HG02571 (cell line): ENCODE measurements around the gene ETV6.

Source experiments
- ATAC-seq: cut with Tn5 transposase; IDR thresholded peaks from one replicate; pipeline ENCODE4 v1.9.1; 2021; ENCODE audit warnings: mild to moderate bottlenecking, moderate library complexity; ENCODE audit not compliant: unreplicated experiment

ETV6 gene

DNA sequence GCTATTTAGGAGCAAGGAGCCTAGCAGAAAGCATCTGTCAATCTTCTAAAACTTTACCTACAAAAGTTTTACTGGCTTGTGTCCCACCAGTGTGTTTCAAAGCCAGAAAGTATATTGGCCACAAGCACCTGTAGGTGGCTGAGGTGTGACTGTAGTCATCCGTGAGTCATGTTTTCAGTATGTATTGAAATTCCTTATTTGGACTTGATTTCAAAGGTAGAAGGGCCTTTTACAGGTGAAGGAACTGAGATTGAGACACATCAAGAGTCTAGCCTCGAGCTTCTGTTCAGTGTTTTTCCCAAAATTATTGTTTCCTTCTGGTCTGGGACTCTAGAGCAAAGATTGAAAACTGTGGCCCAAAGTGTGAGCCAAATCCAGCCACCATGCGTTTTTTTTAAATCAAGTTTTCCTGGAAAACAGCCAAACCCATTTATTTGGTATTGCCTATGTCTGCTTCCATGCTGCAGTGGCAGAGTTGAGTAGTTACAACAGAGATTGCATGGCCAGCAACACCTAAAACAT, 226.0 kb downstream of the ETV6 start:
- ATAC-seq, result no peak

DNA sequence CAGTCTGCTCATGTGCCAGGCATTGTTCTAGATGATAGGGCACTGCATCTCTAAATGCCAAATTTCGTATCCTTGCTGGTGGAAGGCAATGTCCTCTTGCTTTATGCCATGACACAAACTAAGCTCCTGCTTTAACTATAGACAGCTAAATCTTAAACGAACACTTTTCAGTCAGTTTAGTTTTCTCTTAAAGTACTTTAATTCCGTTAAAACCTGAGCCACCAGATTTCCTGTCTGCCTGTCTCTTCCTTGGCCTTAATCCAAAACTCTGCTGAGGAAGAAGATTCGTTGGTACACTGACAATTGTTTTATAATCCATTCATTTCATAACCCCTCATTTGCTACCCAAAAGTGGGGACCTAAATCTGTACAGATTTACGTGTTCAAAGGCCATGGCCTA, 226.8 kb downstream of the ETV6 start:
- no peak for ATAC-seq

DNA sequence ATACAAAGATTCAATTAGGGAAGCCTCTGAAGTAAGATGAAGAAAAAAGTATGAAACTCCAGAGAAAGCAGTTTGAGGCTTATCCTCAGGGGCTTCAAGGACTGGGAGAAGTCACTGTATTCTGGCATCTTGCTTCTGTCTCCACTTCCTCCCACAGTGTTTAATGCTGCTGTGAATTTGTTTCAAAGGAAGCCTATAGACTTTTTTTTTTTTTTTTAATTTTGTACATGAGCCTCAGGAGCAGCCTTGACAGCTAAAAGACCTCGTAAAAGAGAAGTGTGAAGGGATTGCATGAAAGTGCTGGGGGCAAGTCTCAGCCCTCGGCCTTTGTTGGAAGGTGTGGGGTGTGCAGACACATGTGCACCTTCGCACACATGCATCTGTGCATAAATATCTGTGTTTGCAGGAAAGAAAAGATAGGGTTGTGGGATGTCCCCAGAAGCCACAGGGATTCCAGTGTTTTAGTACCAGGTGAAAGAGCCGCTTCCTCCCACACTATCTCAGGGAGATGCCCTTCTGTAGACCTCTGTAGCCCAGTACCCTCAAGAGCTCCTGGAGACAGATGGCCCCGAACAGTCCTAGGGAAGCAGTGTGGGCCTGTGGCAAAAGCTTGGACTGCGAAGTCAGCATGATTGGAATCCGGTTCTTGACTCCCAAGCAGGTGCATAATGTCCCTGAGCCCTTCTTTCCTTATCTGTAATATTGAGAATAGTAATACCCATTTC, 227.8 kb downstream of the ETV6 start:
- ATAC-seq, result no peak

DNA sequence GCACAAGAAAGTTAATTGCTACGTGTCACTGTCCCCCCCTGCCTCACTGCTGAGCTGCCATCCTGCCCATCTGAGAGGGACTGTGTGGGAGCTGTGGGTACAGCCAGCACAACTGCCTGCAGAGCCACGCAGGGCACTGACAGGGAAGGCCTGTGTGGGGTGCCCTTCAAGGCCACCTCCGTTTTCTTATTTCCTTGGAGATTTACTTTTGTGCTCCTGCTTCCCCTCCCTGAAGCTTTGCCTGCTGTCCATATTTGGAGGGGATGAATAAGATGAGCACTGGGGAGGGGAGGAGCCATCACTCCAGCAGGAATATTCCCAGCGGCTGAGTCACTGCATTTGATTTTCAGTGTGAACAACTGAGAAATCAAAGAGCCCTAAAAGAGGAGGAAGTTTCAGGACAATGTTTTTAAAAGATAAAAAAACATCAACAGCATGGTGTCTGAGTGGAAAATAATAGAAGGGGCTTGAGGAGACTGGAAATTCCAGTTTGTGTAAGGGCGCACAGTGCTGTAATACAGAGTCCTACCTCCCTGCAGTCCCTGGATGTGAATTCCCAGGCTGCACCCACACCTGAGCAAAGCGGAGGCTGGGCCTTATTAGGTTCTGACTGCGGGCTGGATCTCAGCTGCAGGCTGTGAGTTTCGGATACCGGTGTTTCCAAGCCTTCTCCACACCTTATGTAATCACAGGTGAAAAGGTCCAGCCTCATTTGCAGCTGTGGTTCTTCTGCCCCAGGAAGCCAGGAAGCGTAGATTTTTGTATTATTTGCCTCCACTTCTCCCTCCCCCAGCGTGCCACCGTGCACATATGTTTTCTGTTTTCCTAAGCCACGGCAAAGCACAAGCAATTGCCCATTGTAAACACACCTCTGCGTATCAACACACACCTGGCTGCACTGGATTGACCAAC, 228.7 kb downstream of the ETV6 start:
- no peak for ATAC-seq

DNA sequence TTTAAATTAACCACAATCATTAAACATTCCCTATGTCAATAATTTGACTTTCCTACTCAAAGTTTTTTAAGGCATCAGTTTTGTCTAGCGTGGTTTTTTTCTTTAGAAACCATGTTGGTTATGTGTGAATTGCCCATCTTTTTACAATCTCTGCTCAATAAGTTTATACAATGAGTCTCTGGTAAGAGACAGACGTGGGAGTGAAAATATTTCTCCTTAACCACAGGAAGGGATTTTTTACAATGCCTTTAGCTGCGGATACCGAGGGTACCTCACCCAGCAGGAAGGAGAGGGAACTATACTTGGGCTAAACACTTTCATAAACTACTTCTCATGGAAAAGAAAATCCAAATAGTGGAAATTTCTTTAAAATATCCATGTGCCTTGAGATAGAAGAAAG, 229.8 kb downstream of the ETV6 start:
- ATAC-seq, result no peak

DNA sequence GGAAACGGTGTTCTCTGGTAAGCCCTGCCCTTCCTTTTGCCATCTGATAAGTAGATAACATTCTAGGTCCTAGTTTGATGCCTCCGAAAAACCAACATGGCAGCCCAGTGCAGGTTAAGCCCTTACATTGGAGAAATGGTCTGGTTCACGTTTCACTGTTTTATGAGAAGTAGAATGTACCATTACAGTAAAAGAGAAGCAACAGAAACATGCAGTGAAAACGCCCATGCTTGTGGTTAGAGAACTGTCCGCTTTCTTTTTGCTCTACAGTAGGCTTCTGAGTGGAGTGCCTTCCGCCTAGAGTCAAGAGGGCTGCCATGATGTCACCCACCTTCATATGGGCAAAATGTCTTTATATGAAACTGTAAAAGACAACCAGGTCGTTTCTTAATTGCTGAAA, 230.9 kb downstream of the ETV6 start:
- no peak for ATAC-seq

DNA sequence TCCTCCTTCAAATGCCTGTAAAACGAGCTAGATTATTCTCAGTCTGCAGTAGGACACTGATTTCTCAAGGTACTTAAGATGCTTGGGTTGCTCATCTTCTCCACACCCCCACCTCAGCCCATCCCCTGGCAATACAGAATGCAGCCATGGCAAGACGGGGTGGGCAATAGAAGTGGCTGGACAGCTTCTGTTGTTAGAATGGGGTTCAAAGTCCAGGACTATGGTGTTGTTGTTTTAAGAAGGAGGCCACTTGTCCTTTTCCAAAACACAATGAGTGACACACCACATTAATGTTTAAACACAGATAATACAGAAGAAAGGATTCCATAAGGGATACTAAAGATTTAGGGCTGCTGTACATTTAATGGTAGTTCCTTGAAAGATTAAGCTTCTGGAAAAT, 232.4 kb downstream of the ETV6 start:
- ATAC-seq, result no peak

DNA sequence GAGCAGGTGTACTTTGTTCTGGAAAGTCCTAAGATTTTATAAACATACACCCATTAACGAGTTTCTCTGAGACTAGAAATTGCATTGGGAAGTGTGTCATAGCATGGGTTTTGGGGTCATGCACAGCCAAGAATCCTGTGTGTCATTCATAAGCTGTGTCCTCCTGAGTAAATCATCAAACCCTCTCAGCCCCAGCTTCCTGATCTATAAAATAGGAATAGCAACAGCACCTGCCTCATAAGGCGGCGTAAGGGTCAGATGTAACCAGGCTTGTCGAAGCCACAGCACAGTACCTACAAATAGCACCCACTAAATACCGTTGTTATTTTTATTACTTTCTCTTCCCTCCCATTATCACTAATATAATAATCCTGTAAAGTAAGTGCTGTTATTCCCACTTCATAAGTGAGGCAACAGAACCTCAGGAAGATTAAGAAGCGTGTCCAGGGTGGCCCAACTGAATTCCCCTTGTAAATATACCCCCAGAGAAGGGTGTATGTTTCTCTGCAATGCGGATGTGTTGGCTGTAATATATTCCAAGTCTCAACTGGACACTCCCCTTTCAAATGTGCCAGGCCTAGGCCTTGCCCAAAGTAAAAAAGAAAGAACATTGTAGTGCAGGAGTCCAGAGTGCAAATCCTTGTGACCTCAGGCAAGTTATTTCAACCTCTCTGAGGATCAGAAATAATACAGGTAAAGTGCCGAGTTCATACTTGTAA, 233.0 kb downstream of the ETV6 start:
- ATAC-seq, result no peak

DNA sequence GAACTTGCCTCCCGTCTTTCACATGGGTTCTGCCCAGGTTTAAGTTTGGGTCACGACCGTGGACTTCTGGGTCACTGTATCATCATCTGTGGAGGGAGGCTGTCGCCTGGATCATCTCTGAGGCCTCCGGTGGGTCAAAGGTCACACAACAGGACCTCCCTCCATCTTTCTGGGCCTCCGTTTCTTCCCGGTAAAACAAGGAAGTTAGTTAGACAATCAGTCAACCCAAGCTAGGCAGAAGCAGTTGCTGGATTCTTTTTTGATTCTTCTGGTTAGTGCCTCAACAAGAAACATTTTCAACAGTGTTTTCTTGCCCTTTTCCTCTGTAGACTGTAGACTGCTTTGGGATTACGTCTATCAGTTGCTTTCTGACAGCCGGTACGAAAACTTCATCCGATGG, 234.6 kb downstream of the ETV6 start:
- no peak for ATAC-seq

DNA sequence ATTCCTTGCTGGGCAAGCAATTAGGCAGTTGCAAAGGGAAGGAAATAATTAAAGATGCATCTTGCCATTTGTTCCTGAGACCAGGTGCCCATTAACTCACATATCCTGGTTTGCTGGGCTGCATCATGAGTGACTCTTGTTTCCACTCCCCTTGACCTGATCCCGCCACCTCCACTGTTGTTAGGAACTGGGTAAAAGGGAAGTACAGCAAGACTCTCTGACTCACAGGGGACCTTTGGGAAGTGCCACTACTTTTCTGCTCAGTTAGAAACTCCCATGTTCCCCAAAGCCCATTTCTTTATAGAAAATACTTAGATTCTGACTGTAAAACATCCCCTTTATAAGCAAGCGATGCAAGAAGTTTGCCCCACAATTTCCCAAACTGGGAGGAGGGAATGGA, 235.2 kb downstream of the ETV6 start:
- no peak for ATAC-seq

DNA sequence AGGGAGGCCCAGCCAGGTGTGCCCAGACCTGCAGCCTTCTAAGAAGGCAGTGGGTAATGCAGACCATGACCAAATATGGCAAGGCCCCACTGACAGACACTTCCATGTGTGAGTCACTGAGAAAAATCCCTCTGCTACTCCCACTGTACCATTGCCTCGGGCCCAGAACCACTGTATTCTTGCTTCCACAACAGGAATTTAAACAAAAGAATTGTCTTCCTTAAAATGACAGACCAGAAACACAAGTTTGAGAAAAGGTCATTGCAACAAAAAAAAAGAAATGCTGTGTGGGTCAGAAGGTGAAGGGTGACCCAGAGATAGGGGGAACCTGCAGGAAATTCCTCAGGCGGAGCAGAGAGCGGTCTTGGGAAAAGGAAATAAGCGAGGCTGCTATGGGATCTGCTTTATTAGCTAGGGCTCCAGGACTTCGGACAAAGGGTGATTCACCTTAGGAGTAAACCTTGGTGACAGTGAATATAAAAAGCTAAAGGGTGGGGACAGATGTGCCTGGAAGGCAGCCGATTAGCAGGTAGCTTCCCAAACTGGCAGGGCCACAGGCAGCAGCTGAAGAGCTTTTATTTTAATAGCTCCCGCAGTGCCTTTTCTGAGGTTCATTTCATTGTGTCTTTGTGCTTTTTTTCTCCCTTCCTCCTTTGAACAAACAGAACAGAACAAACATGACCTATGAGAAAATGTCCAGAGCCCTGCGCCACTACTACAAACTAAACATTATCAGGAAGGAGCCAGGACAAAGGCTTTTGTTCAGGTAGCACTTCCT, 236.0 kb downstream of the ETV6 start:
- ATAC-seq, result no peak

DNA sequence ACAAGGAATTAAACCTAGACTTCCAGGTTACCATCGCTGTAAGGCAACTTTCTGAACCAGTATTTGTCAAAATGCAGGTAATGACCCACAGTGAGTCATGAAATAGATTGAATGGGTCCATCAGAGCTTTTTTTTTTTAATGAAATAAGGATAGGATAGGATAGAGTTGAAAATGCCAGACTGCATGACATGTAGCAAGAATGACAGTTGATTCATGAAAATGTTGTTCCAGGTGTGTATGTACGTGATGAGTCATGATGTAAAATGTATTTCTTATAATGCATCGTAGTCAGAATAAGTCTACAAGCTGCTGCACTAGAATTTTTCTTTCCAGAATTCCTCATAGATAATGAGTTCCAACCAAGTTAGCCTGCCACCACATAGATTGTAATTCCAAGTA, 236.9 kb downstream of the ETV6 start:
- no peak for ATAC-seq

DNA sequence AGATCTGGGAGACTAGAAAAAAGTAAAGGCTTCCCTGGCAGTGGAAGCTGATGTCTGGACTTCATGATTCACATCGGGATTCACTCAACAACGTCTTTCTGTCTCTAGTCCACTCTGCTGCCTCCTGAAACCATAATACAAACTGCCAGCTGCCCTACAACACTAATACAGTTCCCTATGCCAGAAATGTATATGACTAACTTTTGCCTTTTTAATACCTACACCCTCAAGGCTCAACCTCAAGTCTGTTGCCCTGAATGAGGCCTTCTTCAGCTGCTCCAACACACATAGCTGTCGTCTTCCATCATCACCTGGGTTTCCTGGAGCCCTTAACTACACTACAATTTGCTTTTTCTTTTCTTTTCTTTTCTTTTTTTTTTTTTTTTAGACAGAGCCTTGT, 238.6 kb downstream of the ETV6 start:
- ATAC-seq, result no peak

DNA sequence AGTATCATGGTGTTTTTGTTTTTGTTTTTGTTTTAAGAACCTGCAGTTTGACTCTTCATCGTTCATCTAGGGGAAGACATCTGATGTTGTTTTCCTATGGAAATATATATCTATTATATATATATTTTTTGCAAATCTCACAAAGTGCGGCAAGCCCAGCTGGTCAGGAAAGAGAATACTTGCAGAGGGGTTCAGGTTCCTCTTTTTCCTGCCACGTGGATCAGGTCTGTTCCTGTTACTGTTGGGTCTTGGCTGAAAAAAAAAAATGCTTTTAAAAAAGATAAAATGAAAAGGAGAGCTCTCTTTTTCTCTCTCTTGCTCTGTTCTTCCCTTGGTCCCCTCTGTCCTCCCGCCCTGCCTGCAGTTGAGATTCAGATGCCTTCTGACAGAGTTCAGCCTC, 241.9 kb downstream of the ETV6 start:
- ATAC-seq, result no peak

DNA sequence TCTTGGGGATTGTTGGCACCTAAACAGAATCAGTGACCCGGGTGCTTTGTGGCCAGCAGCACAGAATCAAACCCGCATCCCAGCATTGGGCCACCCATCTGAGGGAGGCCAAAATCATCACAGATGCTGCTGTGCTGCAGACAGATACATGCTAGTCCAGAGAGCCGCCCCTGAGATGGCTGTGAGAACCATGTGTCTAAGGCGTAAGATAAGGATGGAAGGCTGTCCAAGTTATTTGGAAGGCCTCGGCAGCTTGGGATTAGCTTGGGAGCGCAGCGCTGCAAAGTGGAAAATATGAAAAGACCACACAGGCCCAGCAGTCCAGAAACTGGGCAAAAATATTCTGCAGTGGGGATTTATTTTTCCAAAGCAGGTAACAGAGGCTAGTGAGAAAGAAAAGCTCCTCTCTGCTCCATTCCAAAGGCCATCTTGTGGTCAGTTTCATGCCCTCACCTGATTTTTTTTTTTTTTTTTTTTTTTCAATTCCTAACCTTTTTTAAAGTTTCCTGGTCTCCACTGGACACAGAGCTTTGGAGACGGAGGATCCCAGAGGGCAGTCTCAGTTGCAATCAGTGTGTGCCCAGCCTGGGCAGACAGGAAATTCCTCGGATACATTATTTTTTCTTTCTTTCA, 242.4 kb downstream of the ETV6 start:
- no peak for ATAC-seq

DNA sequence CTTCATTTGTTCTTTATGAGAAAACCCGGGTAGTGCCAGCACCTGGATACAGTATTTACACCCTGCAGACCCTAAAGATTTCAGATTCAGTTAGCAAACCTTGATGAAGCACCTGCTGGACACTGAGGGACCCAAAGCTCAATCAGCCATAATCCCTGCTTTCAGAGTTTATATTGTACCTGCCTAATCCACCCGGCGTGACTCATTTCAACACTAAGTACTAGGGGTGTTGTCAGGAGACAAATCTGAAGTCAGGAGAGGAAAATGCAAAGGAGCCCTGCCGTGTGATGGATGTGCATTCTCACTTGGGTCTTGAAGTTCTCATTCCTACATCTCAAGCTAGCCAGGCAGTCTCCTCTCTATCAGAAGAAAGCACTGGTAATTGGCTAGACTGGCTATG, 244.5 kb downstream of the ETV6 start:
- no peak for ATAC-seq

DNA sequence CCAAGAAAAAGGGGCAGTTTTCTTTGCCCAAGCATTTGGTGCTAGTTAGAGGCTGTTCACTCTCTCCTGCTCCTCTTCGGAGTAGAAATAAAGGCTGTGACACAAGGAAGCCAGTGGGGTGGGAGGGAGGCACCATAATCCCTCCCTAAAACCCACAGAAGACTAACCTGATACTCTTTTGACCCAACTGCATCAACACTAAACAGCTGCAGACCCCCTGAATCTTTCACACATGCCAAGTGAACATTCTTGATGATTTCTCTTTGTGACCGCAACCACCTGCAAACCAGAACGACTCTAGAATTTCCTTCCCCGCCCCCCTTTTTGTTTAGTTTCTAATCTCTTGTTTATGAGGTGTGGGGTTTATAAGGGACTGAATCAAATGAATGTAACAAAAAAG, 245.4 kb downstream of the ETV6 start:
- ATAC-seq, result no peak

DNA sequence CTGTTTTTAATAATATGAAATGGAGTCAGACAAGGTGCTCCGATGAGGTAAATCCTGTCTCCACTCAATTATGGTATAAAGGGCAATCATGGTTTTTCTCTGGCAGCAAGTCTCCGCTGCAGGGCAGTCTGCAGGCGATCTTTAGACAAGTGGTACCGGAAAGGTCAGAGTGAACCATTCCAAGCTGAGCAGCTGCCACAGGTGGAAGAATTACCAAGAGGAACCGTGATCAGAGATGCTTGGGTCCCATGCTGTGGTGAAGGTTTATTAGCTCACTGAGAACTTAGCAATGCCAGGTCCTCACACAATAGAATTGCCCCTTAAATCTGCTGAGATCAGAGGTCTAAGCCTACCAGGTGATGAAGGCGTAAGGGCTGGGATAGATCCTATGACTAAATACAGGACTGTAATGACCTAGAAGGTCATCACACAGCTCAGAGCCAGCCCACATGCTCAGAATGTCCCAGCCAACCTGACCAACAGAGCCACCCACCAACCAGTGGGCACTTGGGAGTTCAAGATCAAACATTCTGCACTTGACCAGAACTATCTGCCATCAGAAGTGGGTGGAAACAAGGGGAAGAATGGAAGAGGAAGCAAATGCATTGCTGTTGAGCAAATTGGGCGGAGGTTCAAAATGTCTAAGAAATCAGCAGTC, 246.1 kb downstream of the ETV6 start:
- no peak for ATAC-seq

DNA sequence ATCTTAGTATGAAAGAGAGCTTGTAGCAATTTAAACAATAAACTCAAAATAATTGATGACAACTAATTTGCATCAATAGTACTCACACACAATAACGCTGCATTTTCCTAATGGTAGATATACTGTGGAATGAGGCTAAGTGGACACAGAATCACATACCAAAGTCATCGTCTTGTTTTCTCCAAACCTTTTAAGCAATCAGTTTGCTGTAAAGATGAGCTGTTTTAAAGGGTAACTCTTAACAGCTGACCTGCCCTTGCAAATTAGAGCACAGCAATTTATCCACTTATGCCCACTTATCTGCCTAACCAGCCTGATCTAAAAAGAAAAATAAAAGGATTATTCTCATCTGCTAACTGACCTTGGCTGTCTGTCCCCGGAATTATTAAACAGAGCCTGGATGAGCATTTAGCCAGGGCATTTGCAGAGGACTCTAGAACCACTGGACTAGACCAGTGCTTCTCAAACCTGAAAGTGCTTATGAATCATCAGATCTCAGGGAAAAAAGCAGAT, 247.0 kb downstream of the ETV6 start:
- no peak for ATAC-seq

DNA sequence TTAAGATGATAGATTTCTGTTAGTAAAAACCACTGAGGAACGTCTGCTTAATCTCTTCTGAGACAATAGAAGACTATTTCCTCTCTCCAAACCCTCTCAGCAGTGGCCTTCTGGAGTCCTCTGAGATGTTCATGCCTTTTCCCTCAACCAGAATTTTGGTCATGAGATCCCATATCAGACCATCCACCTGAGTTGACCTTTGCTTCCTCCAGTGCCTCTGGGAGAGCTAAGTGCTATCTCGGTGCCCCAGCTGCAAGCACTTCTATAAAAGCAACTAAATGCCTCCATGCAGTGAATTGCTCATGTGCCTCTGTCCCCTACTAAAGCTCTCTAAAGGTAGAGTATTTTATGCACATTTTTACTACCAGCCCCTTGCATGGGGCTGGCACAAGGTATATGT, 248.4 kb downstream of the ETV6 start:
- ATAC-seq, result no peak
